GM20431 (cell line): ENCODE measurements around the gene CAMK1D.
"Not testable (repeated sequence)": the region's sequence is repeated elsewhere in the genome, so short reads cannot be mapped to it uniquely, and the experiment has no call there.

ENCODE experiments used
- in situ Hi-C: fragments of 300-500 bp; cut with MseI, MboI; formaldehyde crosslinking; loops from one replicate; pipeline ENCODE4 v1.15.0; 2020; ENCODE audit warnings: low sequenced_read_pairs; ENCODE audit not compliant: unreplicated experiment

CAMK1D gene

GRCh38 chr10:12484002-12484918 is 134.9 kb downstream of the CAMK1D start:
- in situ Hi-C loops, result no loop called here

- in situ Hi-C loops, result no loop called here
These were observed 135.8 kb downstream of the CAMK1D start for GRCh38 chr10:12484941-12485805.

GRCh38 chr10:12487366-12487765 is 138.0 kb downstream of the CAMK1D start:
- in situ Hi-C loops, result no loop called here

- in situ Hi-C loops, result no loop called here
These were observed 139.3 kb downstream of the CAMK1D start for GRCh38 chr10:12488626-12489025.

- in situ Hi-C loops, result no loop called here
These were observed 140.0 kb downstream of the CAMK1D start for GRCh38 chr10:12489357-12489756.

GRCh38 chr10:12489806-12490205 is 140.5 kb downstream of the CAMK1D start:
- in situ Hi-C loops, result no loop called here

GRCh38 chr10:12490963-12491362 is 141.6 kb downstream of the CAMK1D start:
- in situ Hi-C loops, result no loop called here

- in situ Hi-C loops, result no loop called here
These were observed 142.1 kb downstream of the CAMK1D start for GRCh38 chr10:12491491-12491890.

- in situ Hi-C loops, result no loop called here
These were observed 142.7 kb downstream of the CAMK1D start for GRCh38 chr10:12492016-12492415.

GRCh38 chr10:12497046-12497445 is 147.7 kb downstream of the CAMK1D start:
- in situ Hi-C loops, result not testable (repeated sequence)

GRCh38 chr10:12499076-12499986 is 150.0 kb downstream of the CAMK1D start:
- in situ Hi-C loops, result no loop called here

GRCh38 chr10:12500381-12501303 is 151.3 kb downstream of the CAMK1D start:
- in situ Hi-C loops, result no loop called here

GRCh38 chr10:12501324-12501723 is 152.0 kb downstream of the CAMK1D start:
- in situ Hi-C loops, result no loop called here

GRCh38 chr10:12501841-12502525 is 152.6 kb downstream of the CAMK1D start:
- in situ Hi-C loops, result no loop called here

GRCh38 chr10:12502526-12503274 is 153.4 kb downstream of the CAMK1D start:
- in situ Hi-C loops, result no loop called here

- in situ Hi-C loops, result no loop called here
These were observed 154.0 kb downstream of the CAMK1D start for GRCh38 chr10:12503311-12503710.

- in situ Hi-C loops, result no loop called here
These were observed 154.8 kb downstream of the CAMK1D start for GRCh38 chr10:12504176-12504575.

GRCh38 chr10:12504628-12505027 is 155.3 kb downstream of the CAMK1D start:
- in situ Hi-C loops, result no loop called here
